Measurements from ENCODE around the gene IL2RA.

GRCh38 chr10:6052247-6053221 is 9.6 kb downstream of the IL2RA start:
- TF ChIP-seq EZH2 (IDR thresholded peaks at IDR 0.05) (no peak), POLR2AphosphoS5 (IDR thresholded peaks at IDR 0.05; ENCODE audit: borderline replicate concordance, low read depth, low read length) (no peak), FOXP2 (optimal IDR thresholded peaks at IDR 0.05; ENCODE audit: control extremely low read depth, extremely low read length, insufficient read depth) (no peak)
